Upper lobe of right lung (tissue), 1 donor: Measurements from ENCODE around the gene GPD1L. TPM values are rescaled to one million over a fixed set of nuclear protein-coding genes. Genes with fewer than 3 reads are reported as not detected.
A peak's percentile ranks its signal among the peaks of the same experiment; 100 is the strongest.

Source experiments
- ATAC-seq: fragments of 200-7000 bp; cut with Tn5 transposase; one replicate; pipeline ENCODE4 v1.9.1; 2020; ENCODE audit warnings: mild to moderate bottlenecking, moderate library complexity
- DNase-seq: peaks from one replicate; pipeline ENCODE4 v3.0.0-alpha.2; 2020
- H3K27ac ChIP-seq: fragments of 200-600 bp; one replicate; pipeline ENCODE4 v1.8.0; 2022
- H3K27me3 ChIP-seq: fragments of 200-600 bp; one replicate; pipeline ENCODE4 v1.8.0; 2022; ENCODE audit warnings: mild to moderate bottlenecking
- H3K36me3 ChIP-seq: fragments of 200-600 bp; one replicate; pipeline ENCODE4 v1.8.0; 2022
- H3K4me1 ChIP-seq: fragments of 200-600 bp; one replicate; pipeline ENCODE4 v1.8.0; 2022
- H3K4me3 ChIP-seq: fragments of 200-600 bp; one replicate; pipeline ENCODE4 v1.8.0; 2022; ENCODE audit warnings: mild to moderate bottlenecking
- H3K9me3 ChIP-seq: fragments of 200-600 bp; one replicate; pipeline ENCODE4 v1.8.0; 2022
- CTCF ChIP-seq: fragments of 200-600 bp; IDR thresholded peaks from one replicate; pipeline ENCODE4 v1.8.0; 2022; ENCODE audit warnings: antibody characterized with exemption
- intact Hi-C: fragments of 100-400 bp; cut with DNase I; formaldehyde crosslinking; loops from one replicate; pipeline ENCODE4 v1.11.0; 2022
- total RNA-seq: library from RNA; stranded (reverse); fragmentation: NEBNext Ultra II Directional; extraction: Animal tissue kit (Norgen Biotek cat#: 25700); gene quantifications from one replicate; pipeline ENCODE4 v1.2.1, GENCODE V29; 2021
- donor health status: DM: no; HTN: yes; CAD: no; lungs with severe emphysema.

GPD1L gene
- total RNA-seq, 1 donor from 2014 or later = 84.1 TPM

- Histone ChIP-seq H3K27ac (peak overlapping the region; percentile 59), H3K9me3 (no peaks in the 10 kb centered on the region), H3K4me3 (no peak overlapping the region), H3K27me3 (no peaks in the 10 kb centered on the region), H3K4me1 (no peaks in the 10 kb centered on the region), H3K36me3 (no peaks in the 10 kb centered on the region)
- DNase-seq = no peak
- intact Hi-C loops = no loop called here
- TF ChIP-seq CTCF = no peak
- ATAC-seq = peak; percentile 39
Observed at GRCh38 chr3:32077260-32078084, 28.9 kb upstream of the GPD1L start.

- ATAC-seq (no peak), DNase-seq (no peak)
- Histone ChIP-seq H3K36me3 (no peaks in the 10 kb centered on the region), H3K4me1 (no peaks in the 10 kb centered on the region), H3K4me3 (no peak overlapping the region), H3K9me3 (no peaks in the 10 kb centered on the region), H3K27ac (no peak overlapping the region), H3K27me3 (no peaks in the 10 kb centered on the region)
- intact Hi-C loops = no loop called here
- TF ChIP-seq CTCF = no peak
Observed at GRCh38 chr3:32078085-32078634, 28.3 kb upstream of the GPD1L start.

GRCh38 chr3:32078864-32079263, 27.6 kb upstream of the GPD1L start:
- Histone ChIP-seq H3K4me3 (no peak overlapping the region), H3K27ac (no peak overlapping the region), H3K9me3 (no peaks in the 10 kb centered on the region), H3K4me1 (no peaks in the 10 kb centered on the region), H3K27me3 (no peaks in the 10 kb centered on the region), H3K36me3 (no peaks in the 10 kb centered on the region)
- no peak for DNase-seq
- ATAC-seq = no peak
- TF ChIP-seq CTCF = no peak
- intact Hi-C loops = no loop called here

GRCh38 chr3:32082721-32083120, 23.7 kb upstream of the GPD1L start:
- no peaks in the 10 kb centered on the region for H3K4me1 ChIP-seq
- no peak for DNase-seq
- H3K36me3 ChIP-seq = no peaks in the 10 kb centered on the region
- no peak for ATAC-seq
- H3K27me3 ChIP-seq = no peaks in the 10 kb centered on the region
- no peak overlapping the region for H3K27ac ChIP-seq
- H3K9me3 ChIP-seq = no peaks in the 10 kb centered on the region
- intact Hi-C loops = no loop called here
- no peak for TF ChIP-seq CTCF
- no peak overlapping the region for H3K4me3 ChIP-seq

- Histone ChIP-seq H3K4me1 (no peaks in the 10 kb centered on the region), H3K36me3 (no peaks in the 10 kb centered on the region), H3K4me3 (no peak overlapping the region), H3K27ac (no peak overlapping the region), H3K27me3 (no peaks in the 10 kb centered on the region), H3K9me3 (no peaks in the 10 kb centered on the region)
- DNase-seq (no peak), ATAC-seq (no peak)
- TF ChIP-seq CTCF = no peak
- intact Hi-C loops = no loop called here
Observed at GRCh38 chr3:32083702-32084270, 22.6 kb upstream of the GPD1L start.
